Measurements from ENCODE around the gene C7orf57.

C7orf57 gene

GRCh38 chr7:48108959-48109847 is 73.9 kb downstream of the C7orf57 start:
- DNase-seq (ENCODE audit: low read depth in 2 of 2, low spot score in 1 of 2), result no peak

- peak; percentile 65 to 92 for DNase-seq (ENCODE audit: low read depth in 2 of 2, low spot score in 1 of 2)
These were observed 74.7 kb downstream of the C7orf57 start for GRCh38 chr7:48109848-48110663.

- DNase-seq (ENCODE audit: low read depth in 2 of 2, low spot score in 1 of 2), result no peak
These were observed 75.5 kb downstream of the C7orf57 start for GRCh38 chr7:48110868-48111267.
